GM19351 (cell line): ENCODE results near the gene CCNF.

Source experiments
- ATAC-seq: cut with Tn5 transposase; IDR thresholded peaks from one replicate; pipeline ENCODE4 v1.9.1; 2021; ENCODE audit warnings: mild to moderate bottlenecking, moderate library complexity; ENCODE audit not compliant: unreplicated experiment

CCNF gene

GRCh38 chr16:2455081-2455845 lies 26.0 kb downstream of the CCNF start:
- ATAC-seq: no peak

- ATAC-seq: no peak
Observed at GRCh38 chr16:2456551-2457153, 27.4 kb downstream of the CCNF start.

- ATAC-seq: no peak
Observed at GRCh38 chr16:2457267-2457666, 28.0 kb downstream of the CCNF start.

- no peak for ATAC-seq
Observed at GRCh38 chr16:2457946-2458345, 28.7 kb downstream of the CCNF start.

- no peak for ATAC-seq
Observed at GRCh38 chr16:2458887-2459646, 29.8 kb downstream of the CCNF start.

- peak; percentile 93 for ATAC-seq
Observed at GRCh38 chr16:2459647-2460390, 30.6 kb downstream of the CCNF start, which contains the start of gene TEDC2. Gene TEDC2, plus strand, starts transcription at chr16:2460109. Its CDS starts 36 bp downstream, at chr16:2460145.

GRCh38 chr16:2460391-2460713 lies 31.1 kb downstream of the CCNF start:
- ATAC-seq: no peak

- no peak for ATAC-seq
Observed at GRCh38 chr16:2460916-2461315, 31.7 kb downstream of the CCNF start.

- no peak for ATAC-seq
Observed at GRCh38 chr16:2462031-2462866, 33.0 kb downstream of the CCNF start.

- no peak for ATAC-seq
Observed at GRCh38 chr16:2464333-2464732, 35.1 kb downstream of the CCNF start.

GRCh38 chr16:2465653-2466415 lies 36.6 kb downstream of the CCNF start:
- no peak for ATAC-seq

GRCh38 chr16:2466667-2467527 lies 37.6 kb downstream of the CCNF start:
- ATAC-seq: no peak

GRCh38 chr16:2467528-2468232 lies 38.4 kb downstream of the CCNF start:
- ATAC-seq: no peak

- ATAC-seq: no peak
Observed at GRCh38 chr16:2468233-2468724, 39.0 kb downstream of the CCNF start.

- no peak for ATAC-seq
Observed at GRCh38 chr16:2468725-2469398, 39.6 kb downstream of the CCNF start.

- ATAC-seq: no peak
Observed at GRCh38 chr16:2469399-2470233, 40.4 kb downstream of the CCNF start.
